ENCODE data around the gene NFYC.

Gene NFYC

GRCh38 chr1:40763742-40764532 is 72.4 kb downstream of the NFYC start:
- no peak for TF ChIP-seq CTCF (IDR thresholded peaks at IDR 0.05; ENCODE audit: low read depth, low read length)
- no peak for DNase-seq (ENCODE audit: low read depth in 2 of 2)
- H3K4me3 ChIP-seq (replicated peaks in 1 of 2; ENCODE audit: low read depth in 2 of 2, low read length in 2 of 2): no peak overlapping the region

- no peak for TF ChIP-seq CTCF (IDR thresholded peaks at IDR 0.05; ENCODE audit: low read depth, low read length)
- DNase-seq (ENCODE audit: low read depth in 2 of 2): no peak
- H3K4me3 ChIP-seq (replicated peaks in 1 of 2; ENCODE audit: low read depth in 2 of 2, low read length in 2 of 2): no peak overlapping the region
Measured at GRCh38 chr1:40764981-40765380, 73.5 kb downstream of the NFYC start.

- TF ChIP-seq CTCF (IDR thresholded peaks at IDR 0.05; ENCODE audit: low read depth, low read length): no peak
- DNase-seq (ENCODE audit: low read depth in 2 of 2): no peak
- H3K4me3 ChIP-seq (replicated peaks in 1 of 2; ENCODE audit: low read depth in 2 of 2, low read length in 2 of 2): no peak overlapping the region
Measured at GRCh38 chr1:40766017-40766416, 74.5 kb downstream of the NFYC start.

- H3K4me3 ChIP-seq (replicated peaks in 1 of 2; ENCODE audit: low read depth in 2 of 2, low read length in 2 of 2): no peak overlapping the region
- no peak for TF ChIP-seq CTCF (IDR thresholded peaks at IDR 0.05; ENCODE audit: low read depth, low read length)
- DNase-seq (ENCODE audit: low read depth in 2 of 2): no peak
Measured at GRCh38 chr1:40766560-40766959, 75.1 kb downstream of the NFYC start.

- TF ChIP-seq CTCF (IDR thresholded peaks at IDR 0.05; ENCODE audit: low read depth, low read length): no peak
- DNase-seq (ENCODE audit: low read depth in 2 of 2): no peak
- H3K4me3 ChIP-seq (replicated peaks in 1 of 2; ENCODE audit: low read depth in 2 of 2, low read length in 2 of 2): no peak overlapping the region
Measured at GRCh38 chr1:40768146-40768990, 76.9 kb downstream of the NFYC start.

GRCh38 chr1:40769815-40770214 is 78.3 kb downstream of the NFYC start:
- H3K4me3 ChIP-seq (replicated peaks in 1 of 2; ENCODE audit: low read depth in 2 of 2, low read length in 2 of 2): no peak overlapping the region
- TF ChIP-seq CTCF (IDR thresholded peaks at IDR 0.05; ENCODE audit: low read depth, low read length): no peak
- DNase-seq (ENCODE audit: low read depth in 2 of 2): no peak
